Purkinje cell (primary cell): ENCODE measurements around the gene GPR179. TPM values are rescaled to one million over a fixed set of nuclear protein-coding genes. Genes with fewer than 3 reads are reported as not detected.

ENCODE experiments used
- polyA plus RNA-seq: library from polyadenylated mRNA; unstranded; fragments of >200 nt; fragmentation: Nextera tagmentation; gene quantifications from 2 replicates; pipeline ENCODE4 v1.2.1, GENCODE V29; 2014

The GPR179 gene
- polyA plus RNA-seq, result not detected in 2 replicates

GRCh38 chr17:38343608-38344419 lies at the start of gene GPR179:
Gene GPR179 (minus strand): TSS chr17:38343956. CDS start chr17:38343789, 167 bp downstream.

GRCh38 chr17:38351412-38352222 lies 7.9 kb upstream of the GPR179 start, which contains the start of gene SOCS7:
Gene SOCS7 (plus strand): TSS chr17:38351844. CDS start chr17:38352053, 209 bp downstream.

GRCh38 chr17:38296834-38297517 lies 46.8 kb downstream of the GPR179 start, which contains the start of gene MRPL45:
Gene MRPL45 (plus strand): TSS chr17:38297168. CDS start chr17:38297184, 16 bp downstream.

Other genes starting within 250 kb of the GPR179 start
- not detected in 2 replicates for gene TBC1D3E, start 216.0 kb downstream of the GPR179 start, polyA plus RNA-seq
- gene TBC1D3, start 151.4 kb downstream of the GPR179 start, polyA plus RNA-seq, result 0.78 TPM in 1 of 2 replicates, not detected in the other
- gene MRPL45, start 46.8 kb downstream of the GPR179 start, polyA plus RNA-seq, result 32.6 and 59.9 TPM in 2 replicates
- 1.2 and 1.3 TPM in 2 replicates for gene SOCS7, start 7.9 kb upstream of the GPR179 start, polyA plus RNA-seq
- gene ARHGAP23, start 84.5 kb upstream of the GPR179 start, polyA plus RNA-seq, result 2.3 and 4.0 TPM in 2 replicates